Smooth muscle cell (in vitro differentiated cells): ENCODE results near the gene USP35. TPM values are rescaled to one million over a fixed set of nuclear protein-coding genes. Genes with fewer than 3 reads are reported as not detected.

Experiments
- DNase-seq: peaks from one replicate; lab custom pipeline; 2025; ENCODE audit not compliant: unreplicated experiment; lab: John Stamatoyannopoulos, UW
- H2AFZ ChIP-seq: fragments of 200-600 bp; sonication (generic); 2 replicates; pipeline ENCODE4 v1.6.0; 2016; ENCODE audit warnings: antibody characterized with exemption, low read depth, mild to moderate bottlenecking
- H3F3A ChIP-seq: fragments of 200-600 bp; sonication (generic); 2 replicates; pipeline ENCODE4 v1.6.0; 2017; ENCODE audit warnings: antibody characterized with exemption, low read depth
- H3K27ac ChIP-seq: fragments of 200-600 bp; sonication (generic); 2 replicates; pipeline ENCODE4 v1.5.1; 2016; ENCODE audit warnings: low read depth, mild to moderate bottlenecking
- H3K27me3 ChIP-seq: fragments of 200-600 bp; sonication (generic); 2 replicates; pipeline ENCODE4 v1.6.1; 2016; ENCODE audit warnings: low read depth, mild to moderate bottlenecking
- H3K36me3 ChIP-seq: fragments of 200-600 bp; sonication (generic); 2 replicates; pipeline ENCODE4 v1.5.1; 2016; ENCODE audit warnings: low read depth
- H3K4me1 ChIP-seq: fragments of 200-600 bp; sonication (generic); 2 replicates; pipeline ENCODE4 v1.5.1; 2016; ENCODE audit warnings: low read depth
- H3K4me2 ChIP-seq: fragments of 200-600 bp; sonication (generic); 2 replicates; pipeline ENCODE4 v1.6.0; 2016; ENCODE audit warnings: mild to moderate bottlenecking
- H3K4me3 ChIP-seq: fragments of 200-600 bp; sonication (generic); 2 replicates; pipeline ENCODE4 v1.5.1; 2016; ENCODE audit warnings: mild to moderate bottlenecking
- H3K79me2 ChIP-seq: fragments of 200-600 bp; sonication (generic); 2 replicates; pipeline ENCODE4 v1.6.0; 2016; ENCODE audit warnings: low read depth, mild to moderate bottlenecking
- H3K9ac ChIP-seq: fragments of 200-600 bp; sonication (generic); 2 replicates; pipeline ENCODE4 v1.6.0; 2016; ENCODE audit warnings: low read depth
- H3K9me3 ChIP-seq: fragments of 200-600 bp; sonication (generic); replicated peaks from 2 replicates; pipeline ENCODE4 v1.5.1; 2016; ENCODE audit warnings: low read depth
- H4K20me1 ChIP-seq: fragments of 200-600 bp; sonication (generic); 2 replicates; pipeline ENCODE4 v1.6.0; 2016; ENCODE audit warnings: low read depth
- WGBS: methylation state at CpG from one replicate; pipeline ENCODE4 v1.1.7; 2016; ENCODE audit warnings: low lambda C conversion rate; 5-methylcytosine and 5-hydroxymethylcytosine counted together
- polyA plus RNA-seq: library from polyadenylated mRNA; unstranded; fragments of >200 nt; fragmentation: Nextera tagmentation; extraction: Ambion mirVana; gene quantifications from 2 replicates; pipeline ENCODE4 v1.2.1, GENCODE V29; 2016
- total RNA-seq: library from RNA; depleted of rRNA; stranded (reverse); fragments of >200 nt; gene quantifications from 2 replicates; pipeline ENCODE4 v1.2.3, GENCODE V29; 2014
- TF ChIP-seq, protein P1 (sequence below): fragments of 200-600 bp; sonication (generic); IDR thresholded peaks from 2 replicates; pipeline ENCODE4 v1.5.1; 2017; ENCODE audit warnings: borderline replicate concordance, mild to moderate bottlenecking, antibody characterized with exemption; ENCODE audit not compliant: insufficient read depth, poor library complexity, severe bottlenecking

The USP35 gene
- total and polyA plus RNA-seq, 2 experiments from 2014 or later: 4.5 to 9.5 TPM

DNA sequence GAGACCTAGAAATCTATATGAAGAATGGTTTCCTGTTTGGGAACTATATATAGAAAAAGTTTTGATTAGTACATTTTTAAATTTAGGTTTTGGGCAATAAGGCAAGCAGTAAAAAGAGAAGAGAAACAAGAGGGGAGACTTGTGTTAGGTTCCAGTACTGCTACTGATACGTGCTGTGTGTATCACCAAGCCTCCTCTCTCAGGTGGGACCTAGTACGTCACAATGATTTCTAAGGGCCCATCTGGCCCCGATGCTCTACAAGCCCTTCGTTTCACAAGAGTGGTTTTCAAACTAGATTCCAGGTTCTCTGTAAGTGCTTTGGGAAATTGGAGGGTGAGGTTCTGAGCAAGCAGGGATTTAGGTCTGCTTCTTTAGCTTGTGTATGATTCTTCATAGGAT lies 39.2 kb downstream of the USP35 start:
- no peaks in the 10 kb centered on the region for H3K9me3 ChIP-seq
- 90% methylated on average over 4 of the region's 4 CpGs for WGBS
- peaks cover 7% of the 10 kb centered on the region for H3K4me1 ChIP-seq

DNA sequence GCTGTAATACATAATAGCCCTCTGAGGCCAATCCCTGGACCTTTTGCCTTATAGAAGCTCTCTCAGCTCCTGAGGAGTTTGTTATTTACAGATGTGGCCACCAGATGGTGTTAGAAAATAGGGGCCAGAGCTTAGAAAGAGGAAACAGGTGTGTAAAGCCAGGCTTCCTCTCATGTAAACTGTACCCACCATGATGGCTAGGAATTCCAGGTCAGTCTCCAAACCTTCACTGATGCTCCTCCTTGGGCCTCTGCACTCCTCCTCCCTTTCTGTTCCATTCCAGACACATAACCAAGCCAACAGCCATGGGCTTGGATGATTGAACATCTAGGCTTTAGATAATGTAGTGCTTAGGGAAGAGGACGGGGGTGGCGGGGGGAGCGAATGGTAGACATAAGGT lies 39.7 kb downstream of the USP35 start:
- 99% methylated on average over 3 of the region's 3 CpGs for WGBS
- Histone ChIP-seq H3K4me3 (no peak overlapping the region), H3K27ac (no peak overlapping the region), H3K4me2 (no peak overlapping the region), H3K4me1 (peaks cover 7% of the 10 kb centered on the region), H3K79me2 (no peaks in the 10 kb centered on the region), H4K20me1 (no peaks in the 10 kb centered on the region), H3K27me3 (no peaks in the 10 kb centered on the region), H3K9me3 (no peaks in the 10 kb centered on the region), H3K36me3 (no peaks in the 10 kb centered on the region), H3K9ac (no peak overlapping the region), H2AFZ (no peak overlapping the region), H3F3A (peaks cover 6% of the 10 kb centered on the region)
- DNase-seq: no peak
- TF ChIP-seq, protein P1, sequence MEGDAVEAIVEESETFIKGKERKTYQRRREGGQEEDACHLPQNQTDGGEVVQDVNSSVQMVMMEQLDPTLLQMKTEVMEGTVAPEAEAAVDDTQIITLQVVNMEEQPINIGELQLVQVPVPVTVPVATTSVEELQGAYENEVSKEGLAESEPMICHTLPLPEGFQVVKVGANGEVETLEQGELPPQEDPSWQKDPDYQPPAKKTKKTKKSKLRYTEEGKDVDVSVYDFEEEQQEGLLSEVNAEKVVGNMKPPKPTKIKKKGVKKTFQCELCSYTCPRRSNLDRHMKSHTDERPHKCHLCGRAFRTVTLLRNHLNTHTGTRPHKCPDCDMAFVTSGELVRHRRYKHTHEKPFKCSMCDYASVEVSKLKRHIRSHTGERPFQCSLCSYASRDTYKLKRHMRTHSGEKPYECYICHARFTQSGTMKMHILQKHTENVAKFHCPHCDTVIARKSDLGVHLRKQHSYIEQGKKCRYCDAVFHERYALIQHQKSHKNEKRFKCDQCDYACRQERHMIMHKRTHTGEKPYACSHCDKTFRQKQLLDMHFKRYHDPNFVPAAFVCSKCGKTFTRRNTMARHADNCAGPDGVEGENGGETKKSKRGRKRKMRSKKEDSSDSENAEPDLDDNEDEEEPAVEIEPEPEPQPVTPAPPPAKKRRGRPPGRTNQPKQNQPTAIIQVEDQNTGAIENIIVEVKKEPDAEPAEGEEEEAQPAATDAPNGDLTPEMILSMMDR: peak; percentile 49

More for the DNA sequence above, 39.2 kb downstream of the USP35 start:
- H3K4me2 ChIP-seq: no peak overlapping the region
- H3K9ac ChIP-seq: no peak overlapping the region
- TF ChIP-seq, protein P1: no peak
- H4K20me1 ChIP-seq: no peaks in the 10 kb centered on the region
- no peak overlapping the region for H2AFZ ChIP-seq
- DNase-seq: no peak
- peaks cover under 1% of the 10 kb centered on the region for H3F3A ChIP-seq
- no peaks in the 10 kb centered on the region for H3K27me3 ChIP-seq
- H3K79me2 ChIP-seq: no peaks in the 10 kb centered on the region
- H3K27ac ChIP-seq: no peak overlapping the region
- H3K36me3 ChIP-seq: no peaks in the 10 kb centered on the region
- H3K4me3 ChIP-seq: no peak overlapping the region

DNA sequence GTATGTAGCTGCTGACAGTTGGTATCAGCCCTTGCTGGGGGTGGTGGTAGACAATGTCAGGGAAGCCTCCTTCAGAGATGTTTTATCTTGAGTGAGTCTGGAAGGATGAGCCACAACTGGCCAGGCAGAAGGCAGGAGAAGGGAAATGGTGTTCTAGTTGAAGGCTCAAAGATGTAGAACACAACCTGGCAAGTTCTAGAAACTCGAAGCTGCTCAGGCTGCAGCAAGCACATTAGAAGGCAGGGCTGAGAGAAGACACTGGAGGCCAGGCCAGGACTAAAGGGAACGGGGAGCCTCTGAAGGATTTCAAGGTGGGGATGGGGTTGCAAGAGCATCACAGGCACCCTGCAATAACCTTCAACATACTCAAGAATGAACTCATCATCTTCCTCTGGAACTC lies 40.4 kb downstream of the USP35 start:
- Histone ChIP-seq H2AFZ (no peak overlapping the region), H3K27ac (no peak overlapping the region), H3K36me3 (no peaks in the 10 kb centered on the region), H3K9me3 (no peaks in the 10 kb centered on the region), H3K9ac (no peak overlapping the region), H3K4me1 (peaks cover 7% of the 10 kb centered on the region), H3K4me2 (no peak overlapping the region), H4K20me1 (no peaks in the 10 kb centered on the region), H3K27me3 (no peaks in the 10 kb centered on the region), H3K4me3 (no peak overlapping the region), H3K79me2 (no peaks in the 10 kb centered on the region), H3F3A (peaks cover 7% of the 10 kb centered on the region)
- no peak for DNase-seq
- TF ChIP-seq, protein P1: no peak
- 98% methylated on average over 2 of the region's 2 CpGs for WGBS

DNA sequence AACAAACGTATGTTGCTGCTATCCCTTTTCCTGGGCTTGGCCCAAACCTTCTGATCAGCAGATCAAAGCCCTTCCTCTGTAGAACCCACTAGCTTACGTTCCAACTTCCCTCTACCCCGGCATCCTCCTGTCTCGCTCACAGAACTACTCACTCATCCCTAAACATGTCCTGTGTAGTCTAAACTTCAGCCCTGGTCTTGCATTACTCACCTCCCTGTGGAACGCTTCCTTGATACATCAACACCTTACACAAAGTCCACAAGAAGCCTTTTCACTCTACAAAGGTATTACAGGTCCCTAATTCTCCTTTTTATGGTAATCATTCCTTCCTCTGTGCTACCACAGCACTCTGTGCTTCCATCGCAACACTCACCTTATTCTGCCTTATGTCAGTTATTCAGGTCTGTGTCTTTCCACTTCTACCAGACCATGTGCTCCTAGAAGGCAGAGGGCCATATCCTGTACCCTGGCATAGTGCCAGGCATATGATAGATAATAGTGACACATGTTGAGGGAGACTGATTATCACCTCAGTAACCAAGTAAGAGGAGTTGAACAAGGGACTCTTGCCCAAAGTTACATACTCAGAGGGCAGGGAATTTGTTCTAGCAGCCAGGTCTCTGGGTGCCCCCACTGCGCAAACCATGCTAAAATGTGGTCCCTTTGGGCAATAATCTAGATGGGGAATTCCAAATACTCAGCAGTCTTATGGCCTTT lies 41.6 kb downstream of the USP35 start:
- 77% methylated on average over 7 of the region's 7 CpGs for WGBS

More for the DNA sequence above, 41.6 kb downstream of the USP35 start:
- no peaks in the 10 kb centered on the region for H3K9me3 ChIP-seq
- TF ChIP-seq, protein P1: no peak
- no peaks in the 10 kb centered on the region for H3K36me3 ChIP-seq
- peaks cover 7% of the 10 kb centered on the region for H3F3A ChIP-seq
- peak overlapping the region; percentile 6 for H3K27ac ChIP-seq
- no peaks in the 10 kb centered on the region for H3K27me3 ChIP-seq
- H3K4me3 ChIP-seq: no peak overlapping the region
- H3K79me2 ChIP-seq: no peaks in the 10 kb centered on the region
- H3K4me2 ChIP-seq: no peak overlapping the region
- no peak overlapping the region for H2AFZ ChIP-seq
- H3K9ac ChIP-seq: no peak overlapping the region
- H4K20me1 ChIP-seq: no peaks in the 10 kb centered on the region
- H3K4me1 ChIP-seq: peaks cover 7% of the 10 kb centered on the region
- DNase-seq: no peak
